ENCODE data around the gene EFNA5. TPM values are rescaled to one million over a fixed set of nuclear protein-coding genes. Genes with fewer than 3 reads are reported as not detected.

EFNA5 gene
- total and polyA plus RNA-seq, 2 of the 13 experiments (the other 11 are each of a cell fraction or from before 2014, with no cell fraction given): not detected

DNA sequence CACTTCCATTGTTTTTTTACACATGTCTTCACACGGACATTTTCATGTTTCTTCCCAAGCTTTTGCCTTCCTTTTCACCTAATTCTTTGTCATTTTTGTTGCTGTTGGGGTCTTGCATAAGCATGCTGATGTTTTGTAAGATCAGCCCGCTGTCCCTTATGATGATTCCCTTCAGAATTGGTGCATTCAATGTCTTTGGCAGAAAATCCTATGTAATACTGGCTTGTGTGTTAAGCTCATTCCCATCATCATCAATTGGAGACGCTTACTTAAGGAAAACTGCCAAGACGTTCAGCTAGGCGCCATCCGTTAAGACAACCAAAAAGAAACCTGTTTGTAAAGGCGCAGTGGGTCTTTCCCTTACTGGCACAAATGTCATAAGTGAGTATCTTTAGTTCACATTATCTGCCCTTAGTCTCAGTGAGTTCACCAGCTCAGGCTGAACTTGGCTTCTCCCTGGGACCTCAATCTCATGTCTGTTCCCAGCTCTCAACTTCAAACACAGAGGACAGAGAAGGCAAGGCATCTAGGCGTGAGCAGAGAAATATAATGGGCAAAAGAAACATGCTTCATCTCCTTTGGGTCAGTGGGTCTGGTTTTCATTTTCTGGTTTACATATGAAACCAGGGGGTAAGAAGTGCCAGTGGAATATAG, 97.9 kb downstream of the EFNA5 start:
- no peak overlapping the region for H3K9ac ChIP-seq (ENCODE audit: insufficient read depth, low read depth, low read length)
- DNase-seq (ENCODE audit: low spot score): no peak
- WGBS (ENCODE audit: low lambda C conversion rate): 68% methylated on average over 8 of the region's 8 CpGs
- peaks cover 0 to 4% of the 10 kb centered on the region in 2 experiments; a peak in 1 of 5 replicates for H3K27me3 ChIP-seq (ENCODE audit: control insufficient read depth in 1 of 2, insufficient read depth in 2 of 2, low read length in 2 of 2)
- BruUV-seq (replicated peaks): no TSS peak
- no peaks in the 10 kb centered on the region for H3K79me2 ChIP-seq (ENCODE audit: insufficient read depth, low read length)
- TF ChIP-seq MEIS1 (CRISPR knock-in tag; IDR thresholded peaks at IDR 0.05; ENCODE audit: borderline replicate concordance) (no peak), AGO1 (IDR thresholded peaks at IDR 0.05; ENCODE audit: low read depth, low read length, poor library complexity, severe bottlenecking) (no peak), SATB2 (CRISPR knock-in tag; IDR thresholded peaks at IDR 0.05) (no peak), ZNF124 (CRISPR knock-in tag; IDR thresholded peaks at IDR 0.05) (no peak), HHEX (CRISPR knock-in tag; IDR thresholded peaks at IDR 0.05) (no peak), MEIS2 (CRISPR knock-in tag; IDR thresholded peaks at IDR 0.05) (no peak), PHF8 (CRISPR knock-in tag; IDR thresholded peaks at IDR 0.05) (no peak), ZNF557 (CRISPR knock-in tag; IDR thresholded peaks at IDR 0.05) (no peak), ZNF709 (CRISPR knock-in tag; IDR thresholded peaks at IDR 0.05) (no peak), MTA3 (CRISPR knock-in tag; IDR thresholded peaks at IDR 0.05) (no peak)
- H3K36me3 ChIP-seq (replicated peaks in 1 of 2; ENCODE audit: control insufficient read depth in 1 of 2, insufficient read depth in 2 of 2, low read length in 2 of 2): no peaks in the 10 kb centered on the region
- CTCF ChIA-PET (ENCODE audit: low intra/inter-chr PET ratio, low total read pairs): no interaction called here
- no peak for FAIRE-seq
- no peaks in the 10 kb centered on the region for H4K20me1 ChIP-seq (ENCODE audit: insufficient read depth, low read length)
- H3K27ac ChIP-seq (ENCODE audit: extremely low read length, insufficient read depth, low read length): no peak overlapping the region
- POLR2A ChIA-PET: no interaction called here
- H3K4me2 ChIP-seq (ENCODE audit: low read depth, low read length): no peak overlapping the region
- no peak for ATAC-seq
- in situ Hi-C loops (cut with HindIII; ENCODE audit: extremely low pct_ligation_motif_present, low pct_unique_long_range_greater_than_20kb) (no loop called here), intact Hi-C loops (cut with micrococcal nuclease; ENCODE audit: unreplicated experiment) (no loop called here)
- H2AFZ ChIP-seq (ENCODE audit: low read length): no peak overlapping the region
- H3K9me3 ChIP-seq (ENCODE audit: low read length): no peaks in the 10 kb centered on the region
- no peak overlapping the region for H3K4me3 ChIP-seq (replicated peaks in 1 of 3; ENCODE audit: insufficient read depth in 1 of 3, low read depth in 2 of 3, low read length in 3 of 3)
- H3K4me1 ChIP-seq (ENCODE audit: insufficient read depth, low read length): peaks cover 18% of the 10 kb centered on the region

Data from HepG2 (cell line).